Activated CD8-positive, alpha-beta memory T cell treated with anti-CD3 and anti-CD28 coated beads for 36 hours (primary cell): ENCODE data around the gene IPCEF1. TPM values are rescaled to one million over a fixed set of nuclear protein-coding genes. Genes with fewer than 3 reads are reported as not detected.

ENCODE experiments used
- CTCF ChIA-PET: fragments of 350-600 bp; sonication (Branson Sonifier 250); formaldehyde crosslinking; loops from one replicate; lab custom pipeline; 2021; ENCODE audit warnings: antibody characterized with exemption; lab: Charles Lee
- POLR2A ChIA-PET: fragments of 350-600 bp; sonication (Branson Sonifier 250); formaldehyde crosslinking; loops from one replicate; lab custom pipeline; 2021; ENCODE audit warnings: antibody characterized with exemption; lab: Charles Lee
- total RNA-seq, 2 experiments: library from RNA; stranded (reverse); gene quantifications; one replicate each; pipeline ENCODE4 v1.2.3, GENCODE V29; 2021

IPCEF1 gene
- total RNA-seq, 2 experiments from 2014 or later, result 13.0 to 13.3 TPM

DNA sequence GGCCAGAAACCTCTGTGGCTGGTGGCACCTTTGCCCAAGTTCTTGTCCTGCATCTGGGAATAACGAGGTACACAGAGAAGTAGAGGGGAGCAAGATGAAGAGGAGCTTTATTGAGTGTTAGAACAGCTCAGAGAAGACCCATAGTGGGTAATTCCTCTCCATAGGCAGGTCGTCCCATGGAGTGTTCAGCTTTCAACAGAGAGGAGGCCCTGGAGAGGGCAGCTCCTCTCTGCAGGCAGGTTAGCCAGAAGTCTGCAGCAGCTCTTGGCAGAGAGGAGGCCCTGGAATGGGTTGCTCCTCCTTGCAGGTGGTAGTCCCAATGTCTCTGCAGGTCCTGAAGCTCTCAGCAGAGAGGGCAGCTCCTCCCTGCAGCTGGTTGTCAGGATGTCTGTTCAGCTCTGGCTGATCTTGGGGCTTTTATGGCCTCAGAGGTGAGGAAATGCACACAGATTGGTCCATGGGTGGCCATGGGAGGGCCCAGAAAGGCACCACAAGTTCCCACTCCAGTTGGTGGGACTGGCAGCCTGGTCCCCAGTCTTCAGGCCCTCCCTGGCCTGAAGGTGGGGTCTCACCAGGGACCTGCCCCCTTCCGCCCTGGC is 89.0 kb downstream of the IPCEF1 start:
- CTCF ChIA-PET, result interaction anchor here (2.6 kb wide), 1 partner anchor 10 kb away, joined by 7 read pairs; no protein-coding TSS in a partner anchor
- POLR2A ChIA-PET, result no interaction called here

DNA sequence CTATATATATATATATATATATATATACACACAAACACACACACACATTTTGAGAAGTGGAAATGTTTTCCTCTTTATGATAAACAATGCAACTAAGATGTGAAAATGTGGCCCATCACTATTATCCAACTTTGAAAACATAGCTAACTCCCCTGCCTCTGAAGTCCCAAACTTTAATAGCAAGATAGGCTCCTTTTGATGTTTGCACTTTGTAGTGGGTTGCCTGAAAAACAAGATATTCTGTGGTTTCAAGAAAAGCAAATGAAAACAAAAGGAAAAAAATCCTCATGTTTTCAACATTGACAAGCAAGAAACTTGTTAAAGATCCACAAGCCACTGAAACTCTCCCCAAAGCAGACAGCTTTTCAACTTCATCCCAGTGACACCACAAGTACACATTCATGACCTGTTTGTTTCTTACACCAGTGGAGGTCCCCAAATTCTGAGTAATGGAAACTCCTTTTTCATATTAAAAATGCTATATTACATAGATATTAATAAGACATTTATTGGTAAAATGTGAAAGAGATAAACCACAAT is 90.0 kb downstream of the IPCEF1 start:
- POLR2A ChIA-PET, result interaction anchor here (0.6 kb wide), 1 partner anchor 21 kb away, joined by 7 read pairs; no protein-coding TSS in a partner anchor

DNA sequence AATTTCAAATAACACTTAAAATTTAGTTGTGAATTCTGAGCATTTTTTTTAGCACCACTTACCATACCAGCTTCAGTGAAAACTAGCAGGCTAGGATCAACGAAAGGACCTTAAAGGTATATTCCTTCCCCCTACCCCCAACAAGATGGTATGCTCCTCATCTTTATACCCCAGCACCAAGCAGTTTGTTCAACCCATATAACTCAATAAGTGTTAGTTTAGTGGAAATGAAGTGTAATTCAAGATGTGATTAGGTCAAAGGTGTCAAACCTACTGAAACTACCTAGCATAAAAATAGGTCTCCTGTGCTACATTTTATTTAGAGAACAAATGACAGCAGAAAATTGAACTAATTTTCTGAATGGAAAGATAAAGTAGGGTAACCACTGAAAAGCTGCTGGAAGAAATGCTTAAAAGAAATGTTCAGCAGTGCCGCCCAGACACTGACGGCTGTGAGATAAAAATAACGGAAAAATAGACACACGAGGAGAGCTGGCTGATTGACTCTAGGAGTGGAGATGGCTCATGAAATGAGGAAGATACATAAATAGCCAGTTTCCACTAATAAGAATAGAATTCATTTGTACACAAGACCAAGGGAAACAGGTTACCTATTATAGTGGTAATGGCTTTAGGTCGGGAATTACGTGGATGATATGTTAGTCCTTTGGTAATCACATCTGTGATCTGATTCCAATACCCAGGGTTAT is 94.8 kb downstream of the IPCEF1 start:
- CTCF ChIA-PET, result interaction anchor here (1.3 kb wide), 1 partner anchor 10 kb away, joined by 3 read pairs; no protein-coding TSS in a partner anchor
- POLR2A ChIA-PET, result no interaction called here

More for the DNA sequence above, 90.0 kb downstream of the IPCEF1 start:
- CTCF ChIA-PET, result interaction anchor here (0.5 to 2.6 kb wide), 3 partner anchors 11 to 112 kb away, joined by 3 to 7 read pairs (median 3); no protein-coding TSS in a partner anchor

DNA sequence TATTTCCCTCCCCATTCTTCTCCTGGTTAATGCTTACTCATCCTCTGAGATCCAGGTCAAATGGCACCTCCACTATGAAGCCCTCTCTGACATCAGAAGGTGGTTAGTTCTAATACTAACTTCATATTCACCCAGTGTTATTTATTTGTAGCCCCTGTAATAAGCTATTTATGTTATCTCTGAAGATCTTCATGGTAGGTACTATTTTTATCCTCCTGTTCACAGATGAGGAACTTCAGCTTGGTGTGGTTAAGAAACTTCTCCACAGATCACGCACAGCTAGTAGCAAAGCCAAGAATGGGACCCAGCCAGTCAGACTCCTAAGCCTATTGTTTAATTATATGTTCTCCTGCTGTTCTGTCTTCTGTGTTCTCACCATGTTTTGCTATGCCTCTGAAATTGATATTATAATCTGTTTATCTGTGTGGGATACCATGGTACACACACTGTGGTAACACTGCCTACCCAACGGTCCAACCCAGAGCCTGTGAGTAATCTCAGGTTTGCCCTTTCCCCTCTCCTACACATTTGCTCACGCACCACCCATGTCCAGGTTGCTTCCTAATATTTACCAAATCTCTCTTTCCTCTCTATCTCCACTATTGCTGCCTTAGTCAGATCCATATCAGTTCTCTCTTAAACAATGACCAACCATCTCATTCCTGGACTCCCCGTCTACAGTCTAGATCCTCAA is 98.4 kb downstream of the IPCEF1 start:
- ChIA-PET CTCF (interaction anchor here (0.8 kb wide), 1 partner anchor 48 kb away, joined by 3 read pairs; no protein-coding TSS in a partner anchor), POLR2A (no interaction called here)

DNA sequence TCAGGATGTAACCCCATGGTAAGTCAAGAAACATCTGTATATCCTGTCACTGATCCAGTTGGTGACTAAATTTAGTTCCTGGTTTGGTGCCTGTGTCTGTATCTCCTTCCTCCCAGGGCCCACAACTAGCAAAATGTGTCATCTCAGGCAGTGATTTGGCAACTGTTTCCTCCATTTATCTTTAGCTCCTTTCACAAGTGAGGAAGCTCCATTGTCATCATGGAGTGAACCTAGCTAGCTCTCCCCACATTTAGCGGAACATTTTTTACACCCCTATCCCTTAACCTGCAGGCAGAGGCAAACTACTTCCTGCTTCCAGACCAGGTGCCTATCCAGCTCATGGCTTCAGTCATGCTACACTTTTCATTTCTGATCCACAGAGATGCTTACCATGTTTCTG is 99.5 kb downstream of the IPCEF1 start:
- ChIA-PET CTCF (no interaction called here), POLR2A (no interaction called here)

DNA sequence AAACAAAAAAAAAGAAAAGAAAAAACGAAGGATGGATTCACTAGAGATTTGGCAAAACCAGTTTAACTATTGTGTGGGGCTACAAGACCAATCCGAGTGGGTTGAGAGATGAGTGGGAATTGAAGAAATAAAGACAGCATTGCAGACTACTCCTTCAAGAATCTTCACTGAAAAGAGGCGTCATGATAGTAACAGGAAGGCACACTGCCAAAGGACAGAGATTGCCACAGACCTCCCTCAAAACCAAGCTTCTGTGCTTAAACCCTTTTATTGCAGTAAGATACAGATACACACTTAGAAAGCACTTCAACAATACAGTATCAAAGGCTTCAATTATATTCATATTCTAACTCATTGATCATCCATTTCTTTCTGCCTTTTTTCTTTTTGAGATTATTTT is 103.9 kb downstream of the IPCEF1 start:
- ChIA-PET POLR2A (no interaction called here), CTCF (interaction anchor here (2.2 kb wide), 1 partner anchor 25 kb away, joined by 9 read pairs; no protein-coding TSS in a partner anchor)

DNA sequence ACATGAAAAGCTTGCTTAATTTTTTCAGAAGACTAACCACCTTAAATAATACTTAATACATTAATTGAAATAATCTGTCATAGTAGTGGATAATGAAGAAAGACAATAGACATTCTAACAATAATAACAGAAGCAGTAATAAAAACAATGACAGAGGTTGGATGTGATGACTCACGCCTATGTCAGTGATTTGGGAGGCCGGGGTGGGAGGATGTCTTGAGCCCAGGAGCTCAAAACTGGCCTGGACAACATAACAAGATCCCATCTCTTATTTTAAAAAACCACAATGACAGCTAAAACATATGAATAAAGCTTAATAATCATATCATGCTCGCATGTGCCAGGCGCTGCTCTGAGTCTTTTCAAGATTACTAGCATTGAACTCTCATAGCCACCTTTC is 105.5 kb downstream of the IPCEF1 start:
- POLR2A ChIA-PET, result interaction anchor here (0.6 kb wide), 1 partner anchor 9 kb away, joined by 3 read pairs; no protein-coding TSS in a partner anchor
- CTCF ChIA-PET, result interaction anchor here (0.7 to 2.2 kb wide), 4 partner anchors 10 to 57 kb away, joined by 3 to 9 read pairs (median 4); no protein-coding TSS in a partner anchor

DNA sequence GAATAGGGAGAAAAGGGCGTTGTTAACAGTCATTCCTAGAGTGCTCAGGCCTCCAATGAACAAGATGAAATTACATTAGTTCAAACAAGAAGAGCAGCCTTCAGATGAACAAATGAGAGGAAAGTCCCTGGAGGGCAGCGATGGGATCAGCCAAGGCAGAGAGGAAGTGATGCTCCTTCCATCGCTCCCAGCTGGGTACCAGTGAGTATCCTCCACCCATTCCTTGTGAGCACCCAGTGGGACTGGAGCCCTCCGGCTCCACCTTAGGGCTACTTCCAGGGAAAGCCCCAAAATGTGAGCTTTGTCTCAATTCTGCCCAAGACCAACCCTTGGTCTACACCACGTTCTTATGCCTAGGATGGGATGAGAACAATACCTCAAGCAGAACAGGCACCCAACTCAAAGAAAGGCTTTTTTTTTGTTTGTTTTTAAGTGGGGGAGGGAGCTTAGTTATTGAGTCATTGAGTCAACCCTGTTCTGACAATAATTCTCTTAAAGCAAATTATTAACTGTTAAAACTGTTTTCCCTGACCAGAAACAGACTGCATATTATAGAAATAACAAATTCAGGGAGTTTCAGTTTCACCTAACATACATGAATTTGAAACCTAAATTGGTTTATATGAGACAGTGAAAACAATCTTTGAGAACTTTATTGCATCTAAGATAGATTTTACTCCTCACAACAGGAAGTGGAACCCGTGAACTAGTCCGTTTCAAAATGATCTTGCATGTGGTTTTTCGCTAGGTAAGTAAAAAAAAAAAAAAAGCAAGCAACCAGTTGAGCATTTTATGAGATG is 106.9 kb downstream of the IPCEF1 start:
- CTCF ChIA-PET, result interaction anchor here (1.0 to 1.3 kb wide), 3 partner anchors 9 to 28 kb away, joined by 3 to 5 read pairs (median 3); no protein-coding TSS in a partner anchor

DNA sequence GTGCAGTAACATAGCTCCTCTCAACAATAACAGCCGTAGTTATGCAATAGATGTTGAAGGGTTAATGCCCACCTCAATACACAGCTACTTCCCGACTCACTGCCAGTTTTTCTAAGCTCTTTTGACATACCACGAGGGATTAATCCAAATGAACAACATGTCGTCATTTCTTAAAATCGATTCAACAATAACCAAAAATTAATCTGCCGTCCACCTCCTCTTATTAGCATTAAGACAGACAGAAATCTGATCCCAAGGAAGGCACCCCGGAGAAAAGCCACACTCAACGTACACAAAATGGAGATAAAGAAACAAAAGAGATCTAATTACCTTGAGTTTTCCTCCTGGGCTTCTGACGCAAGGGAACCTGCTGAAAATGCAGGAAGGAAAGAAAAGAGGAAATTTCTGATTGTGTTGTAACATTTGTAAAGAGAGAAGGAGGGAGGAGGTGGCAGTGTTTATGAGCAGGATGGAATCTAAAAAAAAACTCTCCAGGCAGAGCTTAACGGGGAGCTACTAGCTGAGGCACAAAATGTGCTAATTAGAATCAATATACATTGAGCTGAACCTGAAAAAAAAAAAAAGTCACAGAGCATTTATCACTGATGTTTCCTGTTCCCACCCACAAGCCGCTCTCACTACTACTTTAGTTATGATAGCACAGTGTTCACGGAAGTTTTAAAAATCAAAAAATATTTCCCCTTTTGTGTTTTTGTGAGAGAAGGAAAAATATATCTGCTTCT is 109.3 kb downstream of the IPCEF1 start:
- POLR2A ChIA-PET, result interaction anchor here (0.7 to 2.6 kb wide), 5 partner anchors 15 to 924 kb away, joined by 3 to 7 read pairs (median 3); no protein-coding TSS in a partner anchor
- CTCF ChIA-PET, result interaction anchor here (0.6 to 1.9 kb wide), 6 partner anchors 13 to 94 kb away, joined by 3 to 7 read pairs (median 4); no protein-coding TSS in a partner anchor

More for the DNA sequence above, 106.9 kb downstream of the IPCEF1 start:
- POLR2A ChIA-PET, result interaction anchor here (1.2 kb wide), 1 partner anchor 1266 kb away, joined by 4 read pairs; the partner anchor contains the start of gene FBXO5

DNA sequence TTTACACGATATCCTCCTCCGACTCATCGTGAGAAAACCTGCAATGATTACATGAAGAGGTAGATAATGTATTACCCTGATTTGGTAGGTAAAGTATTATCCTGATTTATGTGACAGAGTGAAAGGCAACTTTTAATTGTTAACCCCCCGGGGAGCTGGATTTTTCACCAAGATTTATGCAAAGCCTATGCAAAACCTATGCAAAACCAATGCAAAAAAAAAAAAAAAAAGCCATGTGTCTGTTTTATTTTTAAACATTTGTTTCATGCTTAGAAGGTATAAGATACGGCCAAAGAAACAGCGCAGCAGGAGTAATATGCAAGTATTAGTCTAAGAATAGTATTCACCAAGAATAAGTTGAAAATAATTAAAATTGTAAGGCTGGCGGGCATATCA is 109.9 kb downstream of the IPCEF1 start:
- ChIA-PET POLR2A (interaction anchor here (0.7 to 2.6 kb wide), 5 partner anchors 14 to 925 kb away, joined by 3 to 7 read pairs (median 3); no protein-coding TSS in a partner anchor), CTCF (interaction anchor here (0.6 to 1.9 kb wide), 5 partner anchors 12 to 1299 kb away, joined by 3 to 7 read pairs (median 4); no protein-coding TSS in a partner anchor)

DNA sequence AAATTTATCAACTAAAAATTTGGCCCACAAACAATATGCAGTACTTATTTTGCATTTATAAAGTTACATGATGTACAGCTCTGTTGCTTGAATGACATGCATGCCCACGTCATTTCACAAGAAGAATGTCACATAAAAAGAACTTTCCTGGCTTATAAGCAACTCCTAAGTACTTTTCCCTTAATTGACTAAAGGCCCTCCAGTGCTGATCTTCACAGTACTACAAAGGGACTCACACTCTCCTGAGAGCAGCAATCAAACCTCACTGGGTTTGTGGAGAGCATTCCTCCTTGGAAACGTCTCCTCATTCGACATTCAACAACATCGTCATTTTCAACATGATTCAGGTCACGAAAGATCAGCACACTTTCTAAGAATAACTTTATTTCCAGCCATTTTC is 111.1 kb downstream of the IPCEF1 start:
- POLR2A ChIA-PET, result interaction anchor here (0.6 to 2.6 kb wide), 3 partner anchors 13 to 21 kb away, joined by 6 to 7 read pairs (median 7); no protein-coding TSS in a partner anchor
- CTCF ChIA-PET, result interaction anchor here (0.7 to 1.8 kb wide), 3 partner anchors 18 to 63 kb away, joined by 3 to 5 read pairs (median 5); no protein-coding TSS in a partner anchor

DNA sequence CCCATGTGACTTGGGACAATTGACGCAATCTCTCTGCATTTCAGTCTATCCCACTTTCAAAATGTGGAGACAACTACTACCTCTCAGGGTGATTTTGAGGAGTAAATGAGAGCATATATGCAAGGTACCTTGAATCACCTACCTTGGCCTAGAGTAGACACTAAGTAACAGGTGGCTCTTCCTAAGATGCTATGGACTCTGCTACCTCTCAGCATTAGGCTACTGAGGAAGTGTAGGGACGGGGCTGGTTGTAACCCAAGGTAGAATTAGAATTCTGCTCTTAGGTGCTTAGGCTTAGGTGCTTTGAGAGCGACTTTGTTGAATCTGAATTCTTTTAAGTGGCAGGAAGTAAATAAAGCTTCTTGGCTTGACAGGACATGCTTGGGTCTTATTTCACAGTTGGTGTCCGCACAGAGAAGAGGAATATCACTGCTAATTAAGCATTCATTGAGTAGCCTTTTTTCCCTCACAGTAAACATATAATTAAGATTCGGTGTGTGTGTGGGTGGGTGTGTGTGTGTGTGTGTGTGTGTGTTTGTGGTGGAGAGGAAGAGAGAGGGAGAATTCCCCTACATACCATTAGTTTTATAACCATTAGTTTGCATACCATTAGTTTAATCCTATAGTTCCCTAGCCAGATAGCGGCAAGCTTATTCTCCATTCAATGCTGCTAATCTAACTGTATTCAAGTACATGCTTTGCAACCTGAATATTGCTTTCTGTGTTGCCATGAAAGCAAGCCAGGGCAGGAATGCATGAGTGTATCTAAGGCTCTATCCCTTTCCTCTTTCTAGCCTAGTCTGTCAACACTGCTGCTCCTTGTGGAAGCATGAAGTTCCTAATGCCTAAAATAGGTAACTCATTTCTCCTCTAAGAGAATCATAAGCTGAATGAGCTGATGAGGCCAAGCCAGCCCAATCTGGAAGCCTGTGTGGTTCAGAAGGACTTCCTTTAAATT is 112.5 kb downstream of the IPCEF1 start:
- ChIA-PET POLR2A (interaction anchor here (0.6 to 2.1 kb wide), 3 partner anchors 12 to 415 kb away, joined by 3 to 6 read pairs (median 3); no protein-coding TSS in a partner anchor), CTCF (interaction anchor here (0.5 to 1.8 kb wide), 3 partner anchors 11 to 753 kb away, joined by 3 to 7 read pairs (median 5); no protein-coding TSS in a partner anchor)

DNA sequence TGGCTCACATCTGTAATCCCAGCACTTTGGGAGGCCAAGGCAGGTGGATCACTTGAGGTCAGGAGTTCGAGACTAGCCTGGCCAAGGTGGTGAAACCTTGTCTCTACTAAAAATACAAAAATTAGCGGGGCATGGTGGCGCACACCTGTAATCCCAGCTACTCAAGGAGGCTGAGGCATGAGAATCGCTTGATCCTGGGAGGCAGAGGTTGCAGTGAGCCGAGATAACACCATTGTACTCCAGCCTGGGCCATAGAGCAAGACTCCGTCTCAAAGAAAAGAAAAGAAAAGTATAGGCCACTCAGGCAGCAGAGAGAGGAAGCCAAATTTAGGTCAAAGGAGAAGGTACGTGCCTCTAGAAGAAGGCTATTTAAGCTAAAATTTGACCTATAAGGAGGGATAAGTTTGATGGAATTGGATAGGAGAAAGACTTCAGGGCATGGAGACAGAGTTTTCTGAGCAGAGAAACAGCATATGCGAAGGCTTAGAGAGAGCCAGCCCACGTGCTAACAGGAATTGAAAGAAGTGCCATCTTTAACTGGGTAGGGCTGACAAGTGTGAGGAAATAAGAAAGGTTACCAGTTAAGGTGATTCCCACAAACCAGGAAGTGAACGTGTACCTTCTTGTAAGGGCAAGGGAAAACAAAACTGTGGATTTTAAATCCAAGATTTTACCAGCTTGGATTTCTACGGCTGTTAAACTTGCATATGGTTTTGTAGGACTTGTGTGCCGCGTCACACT is 113.8 kb downstream of the IPCEF1 start:
- ChIA-PET CTCF (interaction anchor here (0.9 to 2.4 kb wide), 2 partner anchors 8 to 10 kb away, joined by 3 to 8 read pairs; no protein-coding TSS in a partner anchor), POLR2A (interaction anchor here (1.1 to 1.4 kb wide), 2 partner anchors 13 to 85 kb away, joined by 3 to 4 read pairs; no protein-coding TSS in a partner anchor)

DNA sequence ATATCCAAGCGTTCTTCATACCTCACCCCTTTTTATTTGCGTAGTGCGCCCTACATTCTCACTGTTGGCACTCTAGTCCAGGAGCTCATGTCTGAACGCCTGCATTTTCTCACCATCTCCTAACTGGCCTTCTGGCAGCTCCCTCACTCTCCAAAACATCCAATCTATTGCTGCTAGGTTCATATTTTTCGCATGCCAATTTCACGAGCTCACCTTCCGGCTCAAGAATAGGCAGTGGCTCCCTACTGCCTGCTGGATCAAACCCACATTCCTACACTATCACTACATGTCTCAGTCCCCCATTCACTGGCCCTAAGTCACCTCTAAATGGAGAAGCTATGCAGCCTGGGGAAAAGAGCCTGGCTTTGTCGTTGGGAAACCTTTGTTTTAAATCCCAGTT is 115.0 kb downstream of the IPCEF1 start:
- ChIA-PET POLR2A (interaction anchor here (0.6 to 1.4 kb wide), 4 partner anchors 9 to 84 kb away, joined by 3 to 5 read pairs (median 3); no protein-coding TSS in a partner anchor), CTCF (interaction anchor here (0.6 to 2.4 kb wide), 4 partner anchors 8 to 580 kb away, joined by 3 to 8 read pairs (median 4); no protein-coding TSS in a partner anchor)
